HepG2 (cell line): ENCODE measurements around the gene TBL3. TPM values are rescaled to one million over a fixed set of nuclear protein-coding genes. Genes with fewer than 3 reads are reported as not detected.

ENCODE experiments used
- ARID5B ChIP-seq: IDR thresholded peaks from 2 replicates; pipeline ENCODE4 v1.4.0; 2020; ENCODE audit warnings: mild to moderate bottlenecking, missing genetic modification reagents
- JARID2 ChIP-seq: sonication (generic); formaldehyde crosslinking; IDR thresholded peaks from 2 replicates; pipeline ENCODE4 v1.8.1; 2023; ENCODE audit warnings: missing genetic modification reagents, inconsistent platforms; ENCODE audit not compliant: insufficient replicate concordance
- MAFK ChIP-seq, 2 experiments: IDR thresholded peaks in 1 of 2; conservative IDR thresholded peaks in 1 of 2; 2 replicates each; pipeline ENCODE4 v1.6.1; 2011; ENCODE audit warnings: improper control_type of control experiment in 2 of 2, low read length in 2 of 2
- NFE2L2 ChIP-seq: fragments of 150-350 bp; IDR thresholded peaks from 2 replicates; pipeline ENCODE4 v1.6.1; 2014; ENCODE audit warnings: low read length
- SNAPC2 ChIP-seq: sonication (generic); formaldehyde crosslinking; IDR thresholded peaks from 2 replicates; pipeline ENCODE4 v1.8.1; 2022; ENCODE audit warnings: mild to moderate bottlenecking, missing genetic modification reagents
- STAT6 ChIP-seq: sonication (generic); formaldehyde crosslinking; IDR thresholded peaks from 2 replicates; pipeline ENCODE4 v1.4.0; 2020; ENCODE audit warnings: missing genetic modification reagents, mild to moderate bottlenecking, borderline replicate concordance
- YY1 ChIP-seq: IDR thresholded peaks from 2 replicates; pipeline ENCODE4 v1.6.1; 2011; ENCODE audit warnings: low read length, low read depth, moderate library complexity, mild to moderate bottlenecking; ENCODE audit not compliant: insufficient read depth, insufficient replicate concordance
- ZBTB46 ChIP-seq: sonication (generic); formaldehyde crosslinking; IDR thresholded peaks from 2 replicates; pipeline ENCODE4 v1.4.0; 2020; ENCODE audit warnings: mild to moderate bottlenecking, missing genetic modification reagents, borderline replicate concordance
- ZNF678 ChIP-seq: sonication (generic); formaldehyde crosslinking; IDR thresholded peaks from 2 replicates; pipeline ENCODE4 v1.4.0; 2020; ENCODE audit warnings: mild to moderate bottlenecking, missing genetic modification reagents
- polyA plus RNA-seq, 8 experiments: library from polyadenylated mRNA; depleted of rRNA in 3 of 8; stranded (reverse) in 7 of 8; unstranded in 1 of 8; fragments of >200 nt; fragmentation: Illumina TruSeq in 4 of 8; extraction: Trizol in 4 of 8; gene quantifications; 2 replicates each; pipeline versions ENCODE4 v1.2.1 to v1.2.3, GENCODE V29; 2011 to 2016; ENCODE audit warnings: low read depth in 4 of 8, missing spikeins in 1 of 8, mixed read lengths in 1 of 8; ENCODE audit not compliant: insufficient read depth in 1 of 8
- total RNA-seq, 5 experiments: library from RNA; depleted of rRNA; stranded (reverse); fragments of >200 nt; fragmentation: Illumina TruSeq; extraction: Trizol; gene quantifications; 2 replicates each; pipeline ENCODE4 v1.2.3, GENCODE V29; 2016; ENCODE audit warnings: low read depth in 1 of 5
- TF ChIP-seq, protein P1 (sequence below), 2 experiments: sonication (generic) in 1 of 2; formaldehyde crosslinking in 1 of 2; IDR thresholded peaks; 2 replicates each; pipeline versions ENCODE4 v1.6.1 to v1.9.0; 2014 to 2022; ENCODE audit warnings: antibody characterized with exemption in 1 of 2, borderline replicate concordance in 1 of 2, inconsistent platforms in 1 of 2, low read depth in 1 of 2, missing genetic modification reagents in 1 of 2
- TF ChIP-seq, protein P2 (sequence below): sonication (generic); formaldehyde crosslinking; IDR thresholded peaks from 2 replicates; pipeline ENCODE4 v1.4.0; 2020; ENCODE audit warnings: mild to moderate bottlenecking, low read depth, missing genetic modification reagents

TBL3 gene
- total and polyA plus RNA-seq, 2 of the 13 experiments (the other 11 are each of a cell fraction or from before 2014, with no cell fraction given) = 16.8 to 38.0 TPM

DNA sequence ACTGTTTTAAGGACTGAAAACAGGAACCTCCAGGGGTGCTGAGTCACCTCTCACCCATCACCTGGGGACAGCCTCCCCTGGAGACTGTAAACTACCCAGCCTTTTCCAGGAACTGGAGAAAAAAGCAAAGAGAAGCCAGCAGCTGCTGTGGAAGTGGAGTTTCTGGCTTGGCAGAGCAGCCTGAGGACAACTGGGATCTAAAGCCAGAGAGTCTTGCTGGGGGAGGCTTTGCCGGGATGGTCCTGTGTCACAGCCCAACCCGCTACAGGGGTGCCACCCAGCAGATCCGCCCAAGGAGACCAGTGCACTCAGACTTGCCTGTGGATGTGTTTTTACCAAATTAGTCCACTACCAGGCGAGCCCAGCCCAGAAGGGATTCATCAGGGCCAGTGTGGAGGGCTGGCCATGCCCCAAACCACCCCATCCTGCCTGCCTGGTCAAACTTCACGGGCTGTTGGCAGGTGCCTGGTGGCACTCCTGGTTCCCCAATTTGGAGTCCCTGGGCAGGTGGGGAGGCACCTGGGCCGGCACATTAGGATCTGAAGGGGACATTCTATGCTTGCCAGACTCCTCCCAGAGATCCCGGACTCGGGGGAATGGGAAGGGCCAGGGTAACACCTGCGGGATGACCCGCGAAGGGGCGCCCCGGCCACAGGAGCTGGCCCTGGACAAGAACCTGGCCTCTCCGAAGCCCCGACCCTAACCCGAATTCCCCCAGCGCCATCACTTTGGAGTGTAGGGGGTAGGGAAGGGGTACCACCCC is 29.6 kb upstream of the TBL3 start (continued):
- TF ChIP-seq, protein P1, sequence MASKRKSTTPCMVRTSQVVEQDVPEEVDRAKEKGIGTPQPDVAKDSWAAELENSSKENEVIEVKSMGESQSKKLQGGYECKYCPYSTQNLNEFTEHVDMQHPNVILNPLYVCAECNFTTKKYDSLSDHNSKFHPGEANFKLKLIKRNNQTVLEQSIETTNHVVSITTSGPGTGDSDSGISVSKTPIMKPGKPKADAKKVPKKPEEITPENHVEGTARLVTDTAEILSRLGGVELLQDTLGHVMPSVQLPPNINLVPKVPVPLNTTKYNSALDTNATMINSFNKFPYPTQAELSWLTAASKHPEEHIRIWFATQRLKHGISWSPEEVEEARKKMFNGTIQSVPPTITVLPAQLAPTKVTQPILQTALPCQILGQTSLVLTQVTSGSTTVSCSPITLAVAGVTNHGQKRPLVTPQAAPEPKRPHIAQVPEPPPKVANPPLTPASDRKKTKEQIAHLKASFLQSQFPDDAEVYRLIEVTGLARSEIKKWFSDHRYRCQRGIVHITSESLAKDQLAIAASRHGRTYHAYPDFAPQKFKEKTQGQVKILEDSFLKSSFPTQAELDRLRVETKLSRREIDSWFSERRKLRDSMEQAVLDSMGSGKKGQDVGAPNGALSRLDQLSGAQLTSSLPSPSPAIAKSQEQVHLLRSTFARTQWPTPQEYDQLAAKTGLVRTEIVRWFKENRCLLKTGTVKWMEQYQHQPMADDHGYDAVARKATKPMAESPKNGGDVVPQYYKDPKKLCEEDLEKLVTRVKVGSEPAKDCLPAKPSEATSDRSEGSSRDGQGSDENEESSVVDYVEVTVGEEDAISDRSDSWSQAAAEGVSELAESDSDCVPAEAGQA (IDR thresholded peaks at IDR 0.05; ENCODE audit: low read depth) = no peak
- TF ChIP-seq, protein P1 (CRISPR knock-in tag; IDR thresholded peaks at IDR 0.05; ENCODE audit: borderline replicate concordance) = 0 out of 2 replicates have a peak, but pooled peaks have one; percentile 2
- TF ChIP-seq SNAPC2 (CRISPR knock-in tag) (no peak), ZNF678 (CRISPR knock-in tag) (no peak), ZBTB46 (no peak), JARID2 (CRISPR knock-in tag) (no peak), YY1 (no peak), STAT6 (CRISPR knock-in tag) (no peak), MAFK (conservative IDR thresholded peaks at IDR 0.05 in 1 of 2, IDR thresholded peaks at IDR 0.05 in 1 of 2; ENCODE audit: low read length in 2 of 2) (no peak), ARID5B (CRISPR knock-in tag) (no peak), NFE2L2 (peak; percentile 24; the same call in 1 of the 2 replicates)
- TF ChIP-seq, protein P2, sequence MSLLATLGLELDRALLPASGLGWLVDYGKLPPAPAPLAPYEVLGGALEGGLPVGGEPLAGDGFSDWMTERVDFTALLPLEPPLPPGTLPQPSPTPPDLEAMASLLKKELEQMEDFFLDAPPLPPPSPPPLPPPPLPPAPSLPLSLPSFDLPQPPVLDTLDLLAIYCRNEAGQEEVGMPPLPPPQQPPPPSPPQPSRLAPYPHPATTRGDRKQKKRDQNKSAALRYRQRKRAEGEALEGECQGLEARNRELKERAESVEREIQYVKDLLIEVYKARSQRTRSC (CRISPR knock-in tag) = no peak
